Sigmoid colon (tissue), 4 donors: ENCODE results near the gene SH3BP5.

Experiments used
- CTCF ChIP-seq, 4 experiments: fragments of 450-650 bp in 3 of 4; fragments of 200-600 bp in 1 of 4; IDR thresholded peaks; one replicate each; pipeline ENCODE4 v1.5.1; 2016 to 2019; ENCODE audit warnings: antibody characterized with exemption in 4 of 4, mild to moderate bottlenecking in 3 of 4, moderate library complexity in 2 of 4
- POLR2A ChIP-seq, 2 donors: fragments of 450-650 bp; IDR thresholded peaks; one replicate each; pipeline ENCODE4 v1.6.1; 2016; ENCODE audit warnings: antibody characterized with exemption in 2 of 2, mild to moderate bottlenecking in 2 of 2, moderate library complexity in 2 of 2
- POLR2AphosphoS5 ChIP-seq, 4 donors: sonication (generic); formaldehyde crosslinking; IDR thresholded peaks; one replicate each; pipeline ENCODE4 v1.6.1; 2017; ENCODE audit warnings: antibody characterized with exemption in 4 of 4

GRCh38 chr3:15286022-15286421, 46.4 kb downstream of the SH3BP5 start:
- TF ChIP-seq CTCF (IDR thresholded peaks at IDR 0.05) (no peak), POLR2A (IDR thresholded peaks at IDR 0.05) (no peak), POLR2AphosphoS5 (IDR thresholded peaks at IDR 0.05) (no peak)
